KG1 (cell line): ENCODE data around the gene FOXP1.

Source experiments
- DNase-seq: peaks from one replicate; lab custom pipeline; 2025; lab: John Stamatoyannopoulos, UW

The FOXP1 gene

GRCh38 chr3:71307991-71308697, 275.4 kb downstream of the FOXP1 start:
- DNase-seq: no peak

GRCh38 chr3:71305231-71306206, 278.0 kb downstream of the FOXP1 start:
- DNase-seq: peak; percentile 38

GRCh38 chr3:71304684-71305083, 278.8 kb downstream of the FOXP1 start:
- no peak for DNase-seq

GRCh38 chr3:71304247-71304646, 279.3 kb downstream of the FOXP1 start:
- no peak for DNase-seq

GRCh38 chr3:71303627-71304200, 279.8 kb downstream of the FOXP1 start:
- no peak for DNase-seq

- DNase-seq: no peak
Observed at GRCh38 chr3:71302604-71303003, 280.9 kb downstream of the FOXP1 start.

GRCh38 chr3:71300951-71301393, 282.6 kb downstream of the FOXP1 start:
- no peak for DNase-seq

GRCh38 chr3:71299160-71299559, 284.4 kb downstream of the FOXP1 start:
- no peak for DNase-seq

- DNase-seq: no peak
Observed at GRCh38 chr3:71294919-71295318, 288.6 kb downstream of the FOXP1 start.

GRCh38 chr3:71290301-71290700, 293.2 kb downstream of the FOXP1 start:
- DNase-seq: no peak

GRCh38 chr3:71288269-71288930, 295.1 kb downstream of the FOXP1 start:
- DNase-seq: no peak

- no peak for DNase-seq
Observed at GRCh38 chr3:71285086-71285485, 298.4 kb downstream of the FOXP1 start.

- DNase-seq: no peak
Observed at GRCh38 chr3:71282976-71283375, 300.6 kb downstream of the FOXP1 start.

- no peak for DNase-seq
Observed at GRCh38 chr3:71281280-71281679, 302.2 kb downstream of the FOXP1 start.

GRCh38 chr3:71277341-71277740, 306.2 kb downstream of the FOXP1 start:
- DNase-seq: no peak

GRCh38 chr3:71276531-71276930, 307.0 kb downstream of the FOXP1 start:
- no peak for DNase-seq

GRCh38 chr3:71273453-71273852, 310.1 kb downstream of the FOXP1 start:
- DNase-seq: no peak

GRCh38 chr3:71271596-71271995, 311.9 kb downstream of the FOXP1 start:
- no peak for DNase-seq

GRCh38 chr3:71269906-71270305, 313.6 kb downstream of the FOXP1 start:
- no peak for DNase-seq

- no peak for DNase-seq
Observed at GRCh38 chr3:71268462-71268999, 315.0 kb downstream of the FOXP1 start.

- no peak for DNase-seq
Observed at GRCh38 chr3:71266875-71267274, 316.7 kb downstream of the FOXP1 start.

GRCh38 chr3:71265365-71265915, 318.1 kb downstream of the FOXP1 start:
- no peak for DNase-seq
